ENCODE results near the gene AATK. TPM values are rescaled to one million over a fixed set of nuclear protein-coding genes. Genes with fewer than 3 reads are reported as not detected.

The AATK gene
- total and polyA plus RNA-seq, 2 experiments from 2014 or later = 5.7 to 6.3 TPM

DNA sequence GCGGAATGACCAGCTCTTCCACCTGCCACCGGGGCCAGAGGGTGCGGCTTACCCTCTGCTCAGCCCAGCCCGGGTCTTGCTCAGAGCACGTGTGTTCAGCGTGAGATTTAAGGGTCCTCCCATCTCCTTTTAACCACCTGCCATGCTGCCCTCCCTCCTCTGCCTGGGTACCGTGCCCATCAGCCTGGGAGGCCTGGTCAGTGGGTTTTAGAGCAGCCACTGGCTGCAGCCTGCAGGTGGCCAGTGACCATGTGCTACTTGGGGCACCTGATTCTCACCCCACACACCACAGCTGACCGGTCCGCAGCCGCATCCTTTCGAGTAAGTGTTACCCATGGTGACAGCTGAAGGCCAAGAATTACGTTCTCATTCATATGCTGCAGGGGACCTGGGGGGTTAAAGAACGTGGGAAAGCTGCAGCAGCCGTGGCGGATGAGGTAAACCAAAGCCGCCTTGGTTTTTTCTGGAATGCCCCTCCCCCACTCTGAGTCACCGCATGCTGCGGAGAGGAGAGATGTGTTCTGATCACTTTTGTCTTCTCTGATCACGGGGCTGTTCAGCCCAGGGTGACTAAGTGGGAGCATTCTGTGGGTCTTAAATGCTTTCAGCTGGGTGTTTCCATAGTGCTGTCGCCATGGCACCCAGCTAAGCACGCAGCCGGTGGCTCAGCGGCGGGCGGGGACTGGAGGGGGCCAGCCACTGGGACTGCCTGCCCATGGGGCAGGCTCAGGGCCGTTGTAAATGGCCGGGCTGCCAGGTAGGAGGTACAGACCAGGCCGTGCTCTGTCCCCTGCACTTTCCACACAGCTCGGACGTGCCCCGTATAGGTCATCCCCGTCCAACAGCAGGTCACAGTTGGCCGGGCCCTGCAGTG, 71.3 kb downstream of the AATK start:
- DNase-seq (ENCODE audit: low spot score) = peak; percentile 95
- H3K9me3 ChIP-seq (ENCODE audit: low read depth) = no peaks in the 10 kb centered on the region
- no peak overlapping the region for H3K4me3 ChIP-seq
- peaks cover 52% of the 10 kb centered on the region for H3K4me1 ChIP-seq (ENCODE audit: insufficient read depth)
- H3K27ac ChIP-seq = peak overlapping the region; percentile 86
- no peaks in the 10 kb centered on the region for H3K9me2 ChIP-seq (replicated peaks; ENCODE audit: insufficient read depth)
- no peaks in the 10 kb centered on the region for H3K36me3 ChIP-seq (replicated peaks; ENCODE audit: insufficient read depth, low read depth)
- no peak overlapping the region for H2AFZ ChIP-seq
- H3K27me3 ChIP-seq = no peaks in the 10 kb centered on the region
- H3K4me2 ChIP-seq = peak overlapping the region; percentile 63
- no peak for TF ChIP-seq CTCF (IDR thresholded peaks at IDR 0.05; ENCODE audit: poor library complexity)
- no peak for TF ChIP-seq EZH2 (IDR thresholded peaks at IDR 0.05; ENCODE audit: borderline replicate concordance)
- TF ChIP-seq EZH2phosphoT487 (IDR thresholded peaks at IDR 0.05; ENCODE audit: low read depth, severe bottlenecking, unreplicated experiment) = no peak
- WGBS (ENCODE audit: low lambda C conversion rate, missing lambda C conversion rate) = 27% methylated on average over 33 of the region's 33 CpGs
- H3K79me2 ChIP-seq = no peaks in the 10 kb centered on the region
- no peaks in the 10 kb centered on the region for H4K20me1 ChIP-seq (ENCODE audit: insufficient read depth, poor library complexity, severe bottlenecking)

DNA sequence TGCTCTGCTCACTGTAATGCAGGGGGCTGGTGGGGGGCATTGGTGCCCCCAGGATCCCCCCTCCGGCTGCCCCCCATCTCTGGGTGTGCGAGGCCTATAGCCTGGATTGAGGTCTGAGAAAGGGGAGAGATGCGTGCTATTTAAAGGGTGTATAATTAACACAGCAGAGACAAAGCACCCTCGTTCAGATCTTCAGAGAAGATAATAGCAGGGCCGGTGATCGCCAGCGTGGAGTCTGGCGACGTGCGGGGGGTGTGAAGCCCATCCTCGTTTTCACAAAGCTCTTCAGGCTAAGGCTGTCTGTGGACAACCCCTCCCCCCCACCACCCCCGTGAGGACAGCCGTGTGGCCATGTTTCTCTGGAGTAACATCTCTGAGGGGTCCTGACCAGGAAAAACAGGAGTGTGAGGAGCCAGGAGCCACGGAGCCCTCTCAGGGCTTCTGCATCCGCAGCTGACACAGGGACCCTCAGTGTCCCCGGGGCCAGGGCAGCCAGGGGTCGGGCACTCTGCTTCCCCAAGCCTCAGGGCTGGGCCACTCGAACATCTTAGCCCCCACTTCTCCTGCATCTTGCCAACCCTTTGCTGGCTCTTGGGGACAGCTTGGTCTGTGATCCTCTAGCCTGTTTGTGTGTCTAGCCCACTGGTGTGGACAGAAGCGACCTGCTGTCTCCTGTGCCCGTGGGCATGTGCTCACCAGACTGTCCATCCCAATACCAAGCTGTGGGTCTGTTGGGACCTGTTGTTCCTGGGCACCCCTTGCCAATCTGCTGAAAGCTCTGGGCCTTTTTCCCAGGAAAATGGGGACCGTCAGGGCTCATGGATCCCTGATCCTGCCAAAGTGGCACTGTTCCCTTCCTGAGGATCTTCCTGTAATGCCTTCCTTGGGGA, 72.2 kb downstream of the AATK start:
- peak overlapping the region; percentile 25 for H3K4me2 ChIP-seq
- no peak for TF ChIP-seq EZH2phosphoT487 (IDR thresholded peaks at IDR 0.05; ENCODE audit: low read depth, severe bottlenecking, unreplicated experiment)
- no peak for TF ChIP-seq CTCF (IDR thresholded peaks at IDR 0.05; ENCODE audit: poor library complexity)
- TF ChIP-seq EZH2 (IDR thresholded peaks at IDR 0.05; ENCODE audit: borderline replicate concordance) = no peak

GRCh38 chr17:81092518-81093095, 73.4 kb downstream of the AATK start:
- H3K27me3 ChIP-seq = no peaks in the 10 kb centered on the region
- DNase-seq (ENCODE audit: low spot score) = no peak
- no peak overlapping the region for H2AFZ ChIP-seq
- H3K4me3 ChIP-seq = no peak overlapping the region
- WGBS (ENCODE audit: low lambda C conversion rate, missing lambda C conversion rate) = 80% methylated on average over 23 of the region's 24 CpGs
- no peaks in the 10 kb centered on the region for H3K36me3 ChIP-seq (replicated peaks; ENCODE audit: insufficient read depth, low read depth)
- no peak overlapping the region for H3K27ac ChIP-seq
- H3K4me2 ChIP-seq = no peak overlapping the region
- H3K9me2 ChIP-seq (replicated peaks; ENCODE audit: insufficient read depth) = no peaks in the 10 kb centered on the region
- no peaks in the 10 kb centered on the region for H4K20me1 ChIP-seq (ENCODE audit: insufficient read depth, poor library complexity, severe bottlenecking)
- peaks cover 43% of the 10 kb centered on the region for H3K4me1 ChIP-seq (ENCODE audit: insufficient read depth)
- no peaks in the 10 kb centered on the region for H3K9me3 ChIP-seq (ENCODE audit: low read depth)
- TF ChIP-seq EZH2 (IDR thresholded peaks at IDR 0.05; ENCODE audit: borderline replicate concordance) (no peak), EZH2phosphoT487 (IDR thresholded peaks at IDR 0.05; ENCODE audit: low read depth, severe bottlenecking, unreplicated experiment) (no peak), CTCF (IDR thresholded peaks at IDR 0.05; ENCODE audit: poor library complexity) (no peak)
- no peaks in the 10 kb centered on the region for H3K79me2 ChIP-seq

More for the DNA sequence above, 72.2 kb downstream of the AATK start:
- no peak overlapping the region for H3K4me3 ChIP-seq
- H3K4me1 ChIP-seq (ENCODE audit: insufficient read depth) = peaks cover 52% of the 10 kb centered on the region
- no peaks in the 10 kb centered on the region for H4K20me1 ChIP-seq (ENCODE audit: insufficient read depth, poor library complexity, severe bottlenecking)
- H3K27me3 ChIP-seq = no peaks in the 10 kb centered on the region
- H3K9me2 ChIP-seq (replicated peaks; ENCODE audit: insufficient read depth) = no peaks in the 10 kb centered on the region
- no peaks in the 10 kb centered on the region for H3K9me3 ChIP-seq (ENCODE audit: low read depth)
- no peak overlapping the region for H2AFZ ChIP-seq
- DNase-seq (ENCODE audit: low spot score) = no peak
- H3K79me2 ChIP-seq = no peaks in the 10 kb centered on the region
- H3K27ac ChIP-seq = peak overlapping the region; percentile 80
- 80% methylated on average over 19 of the region's 21 CpGs for WGBS (ENCODE audit: low lambda C conversion rate, missing lambda C conversion rate)
- H3K36me3 ChIP-seq (replicated peaks; ENCODE audit: insufficient read depth, low read depth) = no peaks in the 10 kb centered on the region

Data from hepatocyte (in vitro differentiated cells).